Measurements from ENCODE around the gene CCM2.
"Not testable (repeated sequence)": the region's sequence is repeated elsewhere in the genome, so short reads cannot be mapped to it uniquely, and the experiment has no call there.

Gene CCM2

GRCh38 chr7:45034710-45035109 is 34.7 kb downstream of the CCM2 start:
- not testable (repeated sequence) for H3K27me3 Mint-ChIP-seq (ENCODE audit: low read depth); H3K27ac Mint-ChIP-seq; DNase-seq (ENCODE audit: low spot score); H3K9me3 Mint-ChIP-seq; H3K4me3 Mint-ChIP-seq
- H3K4me1 Mint-ChIP-seq (ENCODE audit: low read depth): peaks cover 60% of the 10 kb centered on the region
- peaks cover 68% of the 10 kb centered on the region for H3K36me3 Mint-ChIP-seq (ENCODE audit: low read depth)

- Mint-ChIP-seq H3K4me3 (peak overlapping the region; percentile 67), H3K9me3 (no peaks in the 10 kb centered on the region), H3K4me1 (ENCODE audit: low read depth) (peaks cover 54% of the 10 kb centered on the region), H3K36me3 (ENCODE audit: low read depth) (peaks cover 64% of the 10 kb centered on the region), H3K27me3 (ENCODE audit: low read depth) (no peaks in the 10 kb centered on the region), H3K27ac (peak overlapping the region; percentile 58)
- DNase-seq (ENCODE audit: low spot score): no peak
These were observed 35.4 kb downstream of the CCM2 start for GRCh38 chr7:45035371-45035770.

- peak overlapping the region; percentile 72 for H3K27ac Mint-ChIP-seq
- H3K4me3 Mint-ChIP-seq: peak overlapping the region; percentile 67
- no peaks in the 10 kb centered on the region for H3K27me3 Mint-ChIP-seq (ENCODE audit: low read depth)
- DNase-seq (ENCODE audit: low spot score): no peak
- peaks cover 67% of the 10 kb centered on the region for H3K36me3 Mint-ChIP-seq (ENCODE audit: low read depth)
- H3K9me3 Mint-ChIP-seq: no peaks in the 10 kb centered on the region
- H3K4me1 Mint-ChIP-seq (ENCODE audit: low read depth): peaks cover 56% of the 10 kb centered on the region
These were observed 35.9 kb downstream of the CCM2 start for GRCh38 chr7:45035893-45036292.

GRCh38 chr7:45036317-45036716 is 36.3 kb downstream of the CCM2 start:
- H3K27me3 Mint-ChIP-seq (ENCODE audit: low read depth): no peaks in the 10 kb centered on the region
- peaks cover 57% of the 10 kb centered on the region for H3K4me1 Mint-ChIP-seq (ENCODE audit: low read depth)
- DNase-seq (ENCODE audit: low spot score): no peak
- no peaks in the 10 kb centered on the region for H3K9me3 Mint-ChIP-seq
- H3K4me3 Mint-ChIP-seq: peak overlapping the region; percentile 67
- H3K36me3 Mint-ChIP-seq (ENCODE audit: low read depth): peaks cover 71% of the 10 kb centered on the region
- H3K27ac Mint-ChIP-seq: peak overlapping the region; percentile 72

GRCh38 chr7:45036796-45037195 is 36.8 kb downstream of the CCM2 start:
- Mint-ChIP-seq H3K27ac (peak overlapping the region; percentile 72), H3K4me3 (peak overlapping the region; percentile 67), H3K36me3 (ENCODE audit: low read depth) (peaks cover 72% of the 10 kb centered on the region), H3K4me1 (ENCODE audit: low read depth) (peaks cover 55% of the 10 kb centered on the region), H3K27me3 (ENCODE audit: low read depth) (no peaks in the 10 kb centered on the region), H3K9me3 (no peaks in the 10 kb centered on the region)
- no peak for DNase-seq (ENCODE audit: low spot score)

GRCh38 chr7:45037876-45038275 is 37.9 kb downstream of the CCM2 start:
- Mint-ChIP-seq H3K36me3 (ENCODE audit: low read depth) (peaks cover 71% of the 10 kb centered on the region), H3K4me1 (ENCODE audit: low read depth) (peaks cover 45% of the 10 kb centered on the region)
- DNase-seq (ENCODE audit: low spot score): no peak

GRCh38 chr7:45039106-45039505 is 39.1 kb downstream of the CCM2 start:
- no peaks in the 10 kb centered on the region for H3K27me3 Mint-ChIP-seq (ENCODE audit: low read depth)
- no peak overlapping the region for H3K4me3 Mint-ChIP-seq
- peaks cover 71% of the 10 kb centered on the region for H3K36me3 Mint-ChIP-seq (ENCODE audit: low read depth)
- H3K4me1 Mint-ChIP-seq (ENCODE audit: low read depth): peaks cover 36% of the 10 kb centered on the region
- no peaks in the 10 kb centered on the region for H3K9me3 Mint-ChIP-seq
- no peak for DNase-seq (ENCODE audit: low spot score)
- H3K27ac Mint-ChIP-seq: no peak overlapping the region

More at GRCh38 chr7:45037876-45038275, 37.9 kb downstream of the CCM2 start:
- Mint-ChIP-seq H3K27me3 (ENCODE audit: low read depth) (no peaks in the 10 kb centered on the region), H3K27ac (peak overlapping the region; percentile 43), H3K4me3 (peak overlapping the region; percentile 53), H3K9me3 (no peaks in the 10 kb centered on the region)

- no peak overlapping the region for H3K27ac Mint-ChIP-seq
- peaks cover 15% of the 10 kb centered on the region for H3K4me1 Mint-ChIP-seq (ENCODE audit: low read depth)
- peaks cover 63% of the 10 kb centered on the region for H3K36me3 Mint-ChIP-seq (ENCODE audit: low read depth)
- DNase-seq (ENCODE audit: low spot score): no peak
- H3K9me3 Mint-ChIP-seq: no peaks in the 10 kb centered on the region
- H3K4me3 Mint-ChIP-seq: no peak overlapping the region
- H3K27me3 Mint-ChIP-seq (ENCODE audit: low read depth): no peaks in the 10 kb centered on the region
These were observed 44.3 kb downstream of the CCM2 start for GRCh38 chr7:45044338-45044737.

- peaks cover 20% of the 10 kb centered on the region for H3K4me1 Mint-ChIP-seq (ENCODE audit: low read depth)
- no peaks in the 10 kb centered on the region for H3K27me3 Mint-ChIP-seq (ENCODE audit: low read depth)
- no peak overlapping the region for H3K4me3 Mint-ChIP-seq
- H3K36me3 Mint-ChIP-seq (ENCODE audit: low read depth): peaks cover 58% of the 10 kb centered on the region
- no peak for DNase-seq (ENCODE audit: low spot score)
- no peaks in the 10 kb centered on the region for H3K9me3 Mint-ChIP-seq
- no peak overlapping the region for H3K27ac Mint-ChIP-seq
These were observed 48.7 kb downstream of the CCM2 start for GRCh38 chr7:45048748-45049147.

- Mint-ChIP-seq H3K27me3 (ENCODE audit: low read depth) (no peaks in the 10 kb centered on the region), H3K4me1 (ENCODE audit: low read depth) (peaks cover 21% of the 10 kb centered on the region), H3K9me3 (no peaks in the 10 kb centered on the region), H3K36me3 (ENCODE audit: low read depth) (peaks cover 59% of the 10 kb centered on the region), H3K27ac (no peak overlapping the region), H3K4me3 (no peak overlapping the region)
- no peak for DNase-seq (ENCODE audit: low spot score)
These were observed 50.2 kb downstream of the CCM2 start for GRCh38 chr7:45050198-45050597.

- Mint-ChIP-seq H3K4me3 (no peak overlapping the region), H3K4me1 (ENCODE audit: low read depth) (peaks cover 17% of the 10 kb centered on the region), H3K36me3 (ENCODE audit: low read depth) (peaks cover 54% of the 10 kb centered on the region), H3K27me3 (ENCODE audit: low read depth) (no peaks in the 10 kb centered on the region), H3K27ac (no peak overlapping the region), H3K9me3 (no peaks in the 10 kb centered on the region)
- DNase-seq (ENCODE audit: low spot score): no peak
These were observed 52.0 kb downstream of the CCM2 start for GRCh38 chr7:45052011-45052410.

GRCh38 chr7:45053401-45053800 is 53.4 kb downstream of the CCM2 start:
- Mint-ChIP-seq H3K27me3 (ENCODE audit: low read depth) (no peaks in the 10 kb centered on the region), H3K36me3 (ENCODE audit: low read depth) (peaks cover 62% of the 10 kb centered on the region), H3K4me1 (ENCODE audit: low read depth) (peaks cover 26% of the 10 kb centered on the region), H3K9me3 (no peaks in the 10 kb centered on the region), H3K4me3 (no peak overlapping the region), H3K27ac (no peak overlapping the region)
- no peak for DNase-seq (ENCODE audit: low spot score)

GRCh38 chr7:45053941-45054340 is 53.9 kb downstream of the CCM2 start:
- H3K4me1 Mint-ChIP-seq (ENCODE audit: low read depth): peaks cover 28% of the 10 kb centered on the region
- H3K27me3 Mint-ChIP-seq (ENCODE audit: low read depth): no peaks in the 10 kb centered on the region
- no peak overlapping the region for H3K27ac Mint-ChIP-seq
- no peaks in the 10 kb centered on the region for H3K9me3 Mint-ChIP-seq
- H3K4me3 Mint-ChIP-seq: no peak overlapping the region
- no peak for DNase-seq (ENCODE audit: low spot score)
- peaks cover 64% of the 10 kb centered on the region for H3K36me3 Mint-ChIP-seq (ENCODE audit: low read depth)

- no peak overlapping the region for H3K27ac Mint-ChIP-seq
- peaks cover 28% of the 10 kb centered on the region for H3K4me1 Mint-ChIP-seq (ENCODE audit: low read depth)
- no peak for DNase-seq (ENCODE audit: low spot score)
- H3K4me3 Mint-ChIP-seq: no peak overlapping the region
- peaks cover 64% of the 10 kb centered on the region for H3K36me3 Mint-ChIP-seq (ENCODE audit: low read depth)
- no peaks in the 10 kb centered on the region for H3K27me3 Mint-ChIP-seq (ENCODE audit: low read depth)
- H3K9me3 Mint-ChIP-seq: no peaks in the 10 kb centered on the region
These were observed 54.4 kb downstream of the CCM2 start for GRCh38 chr7:45054442-45054841.

- H3K4me1 Mint-ChIP-seq (ENCODE audit: low read depth): peaks cover 30% of the 10 kb centered on the region
These were observed 55.0 kb downstream of the CCM2 start for GRCh38 chr7:45055016-45055415.

More at GRCh38 chr7:45055016-45055415, 55.0 kb downstream of the CCM2 start:
- Mint-ChIP-seq H3K27ac (no peak overlapping the region), H3K36me3 (ENCODE audit: low read depth) (peaks cover 64% of the 10 kb centered on the region), H3K27me3 (ENCODE audit: low read depth) (no peaks in the 10 kb centered on the region), H3K9me3 (no peaks in the 10 kb centered on the region), H3K4me3 (no peak overlapping the region)
- no peak for DNase-seq (ENCODE audit: low spot score)

Data from T-helper 2 cell treated with Interferon-gamma antibody and Interleukin-4, amounts not matched to agents 5 μg/mL and 100 μg/mL, for 36 hours (primary cell).